Trophoblast cell (in vitro differentiated cells and primary cell): Measurements from ENCODE around the gene KLK5.
A peak's percentile ranks its signal among the peaks of the same experiment; 100 is the strongest.

Experiments used
- DNase-seq, 2 donors: peaks; one replicate each; pipeline ENCODE4 v3.0.0-alpha.2; 2016
- H2AFZ ChIP-seq: 2 replicates; pipeline ENCODE4 v1.6.1; 2013; ENCODE audit warnings: low read length, moderate library complexity, mild to moderate bottlenecking; ENCODE audit not compliant: insufficient read depth, poor library complexity
- H2AK5ac ChIP-seq: 2 replicates; pipeline ENCODE4 v1.6.1; 2013; ENCODE audit warnings: mild to moderate bottlenecking, low read length
- H2BK120ac ChIP-seq: 2 replicates; pipeline ENCODE4 v1.6.1; 2013; ENCODE audit warnings: low read length, mild to moderate bottlenecking, moderate library complexity; ENCODE audit not compliant: insufficient read depth, poor library complexity
- H2BK12ac ChIP-seq: 2 replicates; pipeline ENCODE4 v1.6.1; 2013; ENCODE audit warnings: mild to moderate bottlenecking, low read length, moderate library complexity
- H2BK5ac ChIP-seq: 2 replicates; pipeline ENCODE4 v1.6.1; 2013; ENCODE audit warnings: low read length, low read depth, moderate library complexity, mild to moderate bottlenecking; ENCODE audit not compliant: poor library complexity
- H3K14ac ChIP-seq: 2 replicates; pipeline ENCODE4 v1.6.1; 2013; ENCODE audit warnings: mild to moderate bottlenecking, low read length
- H3K18ac ChIP-seq: 2 replicates; pipeline ENCODE4 v1.6.1; 2013; ENCODE audit warnings: mild to moderate bottlenecking, low read length
- H3K23ac ChIP-seq: 2 replicates; pipeline ENCODE4 v1.6.1; 2013; ENCODE audit warnings: low read length
- H3K27ac ChIP-seq: 2 replicates; pipeline ENCODE4 v1.5.1; 2013; ENCODE audit warnings: low read depth, mild to moderate bottlenecking, inconsistent platforms, low read length, moderate library complexity
- H3K27me3 ChIP-seq: 2 replicates; pipeline ENCODE4 v1.6.1; 2013; ENCODE audit warnings: inconsistent platforms, mild to moderate bottlenecking, low read length, moderate library complexity; ENCODE audit not compliant: insufficient read depth
- H3K36me3 ChIP-seq, 2 experiments: 1 replicate in 1 of 2; 2 replicates in 1 of 2; pipeline ENCODE4 v1.6.1; 2013; ENCODE audit warnings: low read length in 2 of 2, mild to moderate bottlenecking in 2 of 2, moderate library complexity in 1 of 2; ENCODE audit not compliant: insufficient read depth in 2 of 2, control insufficient read depth in 1 of 2
- H3K4ac ChIP-seq: 2 replicates; pipeline ENCODE4 v1.6.1; 2013; ENCODE audit warnings: low read depth, mild to moderate bottlenecking, low read length, moderate library complexity
- H3K4me1 ChIP-seq, 2 experiments: 1 replicate in 1 of 2; 2 replicates in 1 of 2; pipeline ENCODE4 v1.6.1; 2013; ENCODE audit warnings: low read length in 2 of 2, mild to moderate bottlenecking in 2 of 2, moderate library complexity in 1 of 2; ENCODE audit not compliant: insufficient read depth in 2 of 2, control insufficient read depth in 1 of 2
- H3K4me2 ChIP-seq: 2 replicates; pipeline ENCODE4 v1.6.1; 2013; ENCODE audit warnings: inconsistent platforms, mild to moderate bottlenecking, low read length, moderate library complexity
- H3K4me3 ChIP-seq: 2 replicates; pipeline ENCODE4 v1.5.1; 2013; ENCODE audit warnings: mild to moderate bottlenecking, low read depth, low read length, inconsistent platforms
- H3K79me1 ChIP-seq: one replicate; pipeline ENCODE4 v1.6.1; 2013; ENCODE audit warnings: low read length
- H3K79me2 ChIP-seq: 2 replicates; pipeline ENCODE4 v1.6.1; 2013; ENCODE audit warnings: low read length, mild to moderate bottlenecking; ENCODE audit not compliant: control insufficient read depth, insufficient read depth, poor library complexity
- H3K9ac ChIP-seq: 2 replicates; pipeline ENCODE4 v1.6.1; 2013; ENCODE audit warnings: mild to moderate bottlenecking, low read length
- H3K9me3 ChIP-seq: 2 replicates; pipeline ENCODE4 v1.6.1; 2013; ENCODE audit warnings: low read depth, mild to moderate bottlenecking, control low read depth, inconsistent platforms, low read length; ENCODE audit not compliant: insufficient read depth
- H4K12ac ChIP-seq: 2 replicates; pipeline ENCODE4 v1.6.1; 2013; ENCODE audit warnings: low read depth, mild to moderate bottlenecking, low read length, moderate library complexity
- H4K8ac ChIP-seq: 2 replicates; pipeline ENCODE4 v1.6.1; 2013; ENCODE audit warnings: low read depth, mild to moderate bottlenecking, low read length, moderate library complexity
- H4K91ac ChIP-seq: one replicate; pipeline ENCODE4 v1.6.1; 2013; ENCODE audit warnings: low read depth, mild to moderate bottlenecking, low read length, moderate library complexity
- WGBS: extraction: QIAGEN DNeasy Blood & Tissue Kit; methylation state at CpG from one replicate; pipeline ENCODE4 v1.1.7; 2013; ENCODE audit warnings: missing lambda C conversion rate; ENCODE audit not compliant: insufficient read length, insufficient coverage; ENCODE audit errors: extremely low coverage; 5-methylcytosine and 5-hydroxymethylcytosine counted together

Gene KLK5

GRCh38 chr19:50925734-50926133 is 27.1 kb downstream of the KLK5 start:
- Histone ChIP-seq H3K27me3 (no peaks in the 10 kb centered on the region), H3K79me1 (no peaks in the 10 kb centered on the region), H3K14ac (no peak overlapping the region), H3K27ac (no peak overlapping the region), H3K9ac (no peak overlapping the region), H2BK5ac (no peak overlapping the region), H3K4me2 (no peak overlapping the region), H2AK5ac (no peak overlapping the region), H3K18ac (no peak overlapping the region), H3K23ac (no peak overlapping the region), H3K9me3 (no peaks in the 10 kb centered on the region), H2AFZ (no peak overlapping the region), H3K4me1 (no peaks in the 10 kb centered on the region), H2BK120ac (no peak overlapping the region), H4K91ac (no peak overlapping the region), H3K4me3 (no peak overlapping the region), H3K79me2 (no peaks in the 10 kb centered on the region), H3K36me3 (no peaks in the 10 kb centered on the region), H4K8ac (no peak overlapping the region), H4K12ac (no peak overlapping the region), H2BK12ac (no peak overlapping the region), H3K4ac (no peak overlapping the region)
- no CpG with 5 or more reads among the region's 2 CpGs for WGBS
- no peak for DNase-seq

- DNase-seq = no peak
- Histone ChIP-seq H2BK12ac (no peak overlapping the region), H3K4ac (no peak overlapping the region), H2AK5ac (no peak overlapping the region), H3K9ac (no peak overlapping the region), H2AFZ (no peak overlapping the region), H3K4me3 (no peak overlapping the region), H4K91ac (no peak overlapping the region), H3K79me2 (no peaks in the 10 kb centered on the region), H3K18ac (no peak overlapping the region), H3K4me2 (no peak overlapping the region), H2BK5ac (no peak overlapping the region), H3K9me3 (no peaks in the 10 kb centered on the region), H3K23ac (no peak overlapping the region), H3K4me1 (no peaks in the 10 kb centered on the region), H2BK120ac (no peak overlapping the region), H3K14ac (no peak overlapping the region), H3K27ac (no peak overlapping the region), H3K27me3 (no peaks in the 10 kb centered on the region), H3K36me3 (no peaks in the 10 kb centered on the region), H4K8ac (no peak overlapping the region), H3K79me1 (no peaks in the 10 kb centered on the region), H4K12ac (no peak overlapping the region)
- no CpG with 5 or more reads among the region's 6 CpGs for WGBS
Observed at GRCh38 chr19:50924586-50924985, 28.3 kb downstream of the KLK5 start.

- Histone ChIP-seq H3K4ac (no peak overlapping the region), H3K9me3 (no peaks in the 10 kb centered on the region), H3K36me3 (no peaks in the 10 kb centered on the region), H2BK120ac (no peak overlapping the region), H2BK12ac (no peak overlapping the region), H3K9ac (no peak overlapping the region), H4K8ac (no peak overlapping the region), H2BK5ac (no peak overlapping the region), H3K4me3 (no peak overlapping the region), H3K27me3 (no peaks in the 10 kb centered on the region), H3K27ac (no peak overlapping the region), H3K14ac (no peak overlapping the region), H3K4me2 (no peak overlapping the region), H3K4me1 (no peaks in the 10 kb centered on the region), H3K18ac (no peak overlapping the region), H2AFZ (no peak overlapping the region), H3K79me2 (no peaks in the 10 kb centered on the region), H2AK5ac (no peak overlapping the region), H4K91ac (no peak overlapping the region), H3K79me1 (no peaks in the 10 kb centered on the region), H3K23ac (no peak overlapping the region), H4K12ac (no peak overlapping the region)
- no CpG with 5 or more reads among the region's 21 CpGs for WGBS
- DNase-seq = peak; percentile 77 to 95
Observed at GRCh38 chr19:50922317-50922853, 30.5 kb downstream of the KLK5 start.

- DNase-seq = no peak
- H3K27ac ChIP-seq = no peak overlapping the region
- no peak overlapping the region for H2BK12ac ChIP-seq
- WGBS = no CpG with 5 or more reads among the region's 12 CpGs
- no peaks in the 10 kb centered on the region for H3K4me1 ChIP-seq
- H3K23ac ChIP-seq = no peak overlapping the region
- no peak overlapping the region for H3K14ac ChIP-seq
- H2AK5ac ChIP-seq = no peak overlapping the region
- no peak overlapping the region for H2BK120ac ChIP-seq
- H3K4me3 ChIP-seq = no peak overlapping the region
- no peak overlapping the region for H4K8ac ChIP-seq
- H3K4ac ChIP-seq = no peak overlapping the region
- no peak overlapping the region for H2BK5ac ChIP-seq
- no peaks in the 10 kb centered on the region for H3K36me3 ChIP-seq
- no peaks in the 10 kb centered on the region for H3K27me3 ChIP-seq
- no peaks in the 10 kb centered on the region for H3K9me3 ChIP-seq
- H3K79me1 ChIP-seq = no peaks in the 10 kb centered on the region
- H3K18ac ChIP-seq = no peak overlapping the region
- no peak overlapping the region for H4K12ac ChIP-seq
- no peaks in the 10 kb centered on the region for H3K79me2 ChIP-seq
- no peak overlapping the region for H4K91ac ChIP-seq
- no peak overlapping the region for H2AFZ ChIP-seq
- no peak overlapping the region for H3K9ac ChIP-seq
- H3K4me2 ChIP-seq = no peak overlapping the region
Observed at GRCh38 chr19:50921426-50922316, 31.2 kb downstream of the KLK5 start.
